Endothelial cell (in vitro differentiated cells): Measurements from ENCODE around the gene FOXA1. TPM values are rescaled to one million over a fixed set of nuclear protein-coding genes. Genes with fewer than 3 reads are reported as not detected.

Experiments
- DNase-seq: peaks from one replicate; pipeline ENCODE4 v3.0.0; 2021; ENCODE audit warnings: low spot score
- H3K27ac Mint-ChIP-seq: one replicate; pipeline ENCODE4 v1.8.0; 2021; ENCODE audit warnings: mixed read lengths, inconsistent platforms; ENCODE audit not compliant: unreplicated experiment
- H3K27me3 Mint-ChIP-seq: one replicate; pipeline ENCODE4 v1.8.0; 2021; ENCODE audit warnings: mild to moderate bottlenecking, moderate library complexity, mixed read lengths, inconsistent platforms; ENCODE audit not compliant: unreplicated experiment
- H3K36me3 Mint-ChIP-seq: one replicate; pipeline ENCODE4 v1.8.0; 2021; ENCODE audit warnings: mild to moderate bottlenecking, low read depth, mixed read lengths, inconsistent platforms; ENCODE audit not compliant: unreplicated experiment
- H3K4me1 Mint-ChIP-seq: one replicate; pipeline ENCODE4 v1.8.0; 2021; ENCODE audit warnings: mild to moderate bottlenecking, mixed read lengths, inconsistent platforms; ENCODE audit not compliant: unreplicated experiment
- H3K4me3 Mint-ChIP-seq: one replicate; pipeline ENCODE4 v1.8.0; 2021; ENCODE audit warnings: mild to moderate bottlenecking, mixed read lengths, inconsistent platforms; ENCODE audit not compliant: unreplicated experiment
- H3K9me3 Mint-ChIP-seq: one replicate; pipeline ENCODE4 v1.8.0; 2021; ENCODE audit warnings: mixed read lengths, inconsistent platforms; ENCODE audit not compliant: unreplicated experiment
- total RNA-seq: library from RNA; stranded (reverse); fragmentation: NEBNext Ultra II Directional; extraction: Animal tissue kit (Norgen Biotek cat#: 25700); gene quantifications from one replicate; pipeline ENCODE4 v1.2.1, GENCODE V29; 2021; ENCODE audit not compliant: unreplicated experiment
- TF ChIP-seq, protein P1 (sequence below): fragments of 200-600 bp; sonication (generic); IDR thresholded peaks from one replicate; pipeline ENCODE4 v1.5.0; 2021; ENCODE audit warnings: antibody characterized with exemption; ENCODE audit not compliant: unreplicated experiment

Gene FOXA1
- total RNA-seq, 1 donor from 2014 or later = 5.2 TPM

DNA sequence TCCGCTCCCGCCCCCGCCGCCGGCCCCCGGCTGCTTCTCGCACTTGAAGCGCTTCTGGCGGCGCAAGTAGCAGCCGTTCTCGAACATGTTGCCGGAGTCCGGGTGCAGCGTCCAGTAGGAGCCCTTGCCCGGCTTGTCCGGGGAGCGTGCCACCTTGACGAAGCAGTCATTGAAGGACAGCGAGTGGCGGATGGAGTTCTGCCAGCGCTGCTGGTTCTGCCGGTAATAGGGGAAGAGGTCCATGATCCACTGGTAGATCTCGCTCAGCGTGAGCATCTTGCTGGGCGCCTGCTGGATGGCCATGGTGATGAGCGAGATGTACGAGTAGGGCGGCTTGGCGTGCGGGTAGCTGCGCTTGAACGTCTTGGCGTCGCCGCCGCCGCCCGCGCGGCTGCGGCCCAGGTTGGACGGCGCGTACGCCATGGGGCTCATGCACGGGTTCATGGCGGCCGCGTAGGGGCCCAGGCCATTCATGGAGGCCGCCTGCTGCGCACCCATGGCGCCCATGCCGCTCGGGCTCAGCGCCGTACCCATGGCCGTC is 3.0 kb downstream of the FOXA1 start:
- Mint-ChIP-seq H3K27ac (no peak overlapping the region), H3K27me3 (peaks cover 33% of the 10 kb centered on the region), H3K9me3 (no peaks in the 10 kb centered on the region), H3K4me3 (no peak overlapping the region), H3K36me3 (peaks cover 9% of the 10 kb centered on the region), H3K4me1 (peaks cover 34% of the 10 kb centered on the region)
- TF ChIP-seq, protein P1, sequence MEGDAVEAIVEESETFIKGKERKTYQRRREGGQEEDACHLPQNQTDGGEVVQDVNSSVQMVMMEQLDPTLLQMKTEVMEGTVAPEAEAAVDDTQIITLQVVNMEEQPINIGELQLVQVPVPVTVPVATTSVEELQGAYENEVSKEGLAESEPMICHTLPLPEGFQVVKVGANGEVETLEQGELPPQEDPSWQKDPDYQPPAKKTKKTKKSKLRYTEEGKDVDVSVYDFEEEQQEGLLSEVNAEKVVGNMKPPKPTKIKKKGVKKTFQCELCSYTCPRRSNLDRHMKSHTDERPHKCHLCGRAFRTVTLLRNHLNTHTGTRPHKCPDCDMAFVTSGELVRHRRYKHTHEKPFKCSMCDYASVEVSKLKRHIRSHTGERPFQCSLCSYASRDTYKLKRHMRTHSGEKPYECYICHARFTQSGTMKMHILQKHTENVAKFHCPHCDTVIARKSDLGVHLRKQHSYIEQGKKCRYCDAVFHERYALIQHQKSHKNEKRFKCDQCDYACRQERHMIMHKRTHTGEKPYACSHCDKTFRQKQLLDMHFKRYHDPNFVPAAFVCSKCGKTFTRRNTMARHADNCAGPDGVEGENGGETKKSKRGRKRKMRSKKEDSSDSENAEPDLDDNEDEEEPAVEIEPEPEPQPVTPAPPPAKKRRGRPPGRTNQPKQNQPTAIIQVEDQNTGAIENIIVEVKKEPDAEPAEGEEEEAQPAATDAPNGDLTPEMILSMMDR = no peak
- DNase-seq = no peak

DNA sequence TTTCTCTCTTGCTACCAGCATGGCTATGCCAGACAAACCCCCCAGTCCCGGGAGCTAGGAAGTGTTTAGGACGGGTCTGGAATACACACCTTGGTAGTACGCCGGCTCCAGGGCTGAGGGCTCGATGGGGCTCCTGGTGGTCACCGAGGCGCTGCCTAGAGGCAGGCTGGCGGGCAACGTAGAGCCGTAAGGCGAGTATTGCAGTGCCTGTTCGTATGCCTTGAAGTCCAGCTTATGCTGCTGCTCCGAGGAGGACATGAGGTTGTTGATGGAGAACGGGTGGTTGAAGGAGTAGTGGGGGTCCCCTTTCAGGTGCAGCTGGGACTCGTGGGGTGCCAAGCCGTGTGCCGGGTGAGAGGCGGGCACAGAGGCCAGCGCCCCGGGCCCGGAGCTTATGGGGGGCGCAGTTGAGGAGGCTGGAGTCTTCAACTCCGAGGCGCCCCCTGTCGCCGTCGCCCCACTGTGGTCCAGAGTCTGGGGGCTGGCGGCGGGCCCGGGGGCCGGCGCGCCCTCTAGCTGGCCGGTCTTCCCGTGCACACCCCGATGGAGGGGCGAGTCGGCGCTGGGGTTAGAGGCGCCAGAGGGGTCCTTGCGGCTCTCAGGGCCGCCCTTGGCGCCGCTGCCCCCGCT is 3.6 kb downstream of the FOXA1 start:
- H3K36me3 Mint-ChIP-seq = peaks cover 9% of the 10 kb centered on the region
- TF ChIP-seq, protein P1 = peak; percentile 22
- H3K4me1 Mint-ChIP-seq = peaks cover 28% of the 10 kb centered on the region
- H3K9me3 Mint-ChIP-seq = no peaks in the 10 kb centered on the region
- peaks cover 32% of the 10 kb centered on the region for H3K27me3 Mint-ChIP-seq
- peak; percentile 50 for DNase-seq
- peak overlapping the region; percentile 26 for H3K27ac Mint-ChIP-seq
- H3K4me3 Mint-ChIP-seq = no peak overlapping the region

GRCh38 chr14:37590428-37591139 is 4.5 kb downstream of the FOXA1 start:
- Mint-ChIP-seq H3K36me3 (peaks cover 9% of the 10 kb centered on the region), H3K4me1 (peaks cover 23% of the 10 kb centered on the region), H3K9me3 (no peaks in the 10 kb centered on the region), H3K4me3 (no peak overlapping the region), H3K27me3 (peaks cover 29% of the 10 kb centered on the region), H3K27ac (peak overlapping the region; percentile 26)
- DNase-seq = no peak
- TF ChIP-seq, protein P1 = no peak

- H3K4me1 Mint-ChIP-seq = peaks cover 22% of the 10 kb centered on the region
- no peak overlapping the region for H3K4me3 Mint-ChIP-seq
These were observed 5.2 kb downstream of the FOXA1 start for GRCh38 chr14:37589715-37590427.

More at GRCh38 chr14:37589715-37590427, 5.2 kb downstream of the FOXA1 start:
- Mint-ChIP-seq H3K36me3 (peaks cover 9% of the 10 kb centered on the region), H3K9me3 (no peaks in the 10 kb centered on the region), H3K27ac (no peak overlapping the region), H3K27me3 (peaks cover 33% of the 10 kb centered on the region)
- TF ChIP-seq, protein P1 = no peak
- DNase-seq = no peak
